ENCODE measurements around the gene HIRA. TPM values are rescaled to one million over a fixed set of nuclear protein-coding genes. Genes with fewer than 3 reads are reported as not detected.

HIRA gene
- total and polyA plus RNA-seq, 9 of the 15 experiments (the other 6 are each of a cell fraction or from before 2014, with no cell fraction given) = 0.96 to 132 (median 58.4) TPM

DNA sequence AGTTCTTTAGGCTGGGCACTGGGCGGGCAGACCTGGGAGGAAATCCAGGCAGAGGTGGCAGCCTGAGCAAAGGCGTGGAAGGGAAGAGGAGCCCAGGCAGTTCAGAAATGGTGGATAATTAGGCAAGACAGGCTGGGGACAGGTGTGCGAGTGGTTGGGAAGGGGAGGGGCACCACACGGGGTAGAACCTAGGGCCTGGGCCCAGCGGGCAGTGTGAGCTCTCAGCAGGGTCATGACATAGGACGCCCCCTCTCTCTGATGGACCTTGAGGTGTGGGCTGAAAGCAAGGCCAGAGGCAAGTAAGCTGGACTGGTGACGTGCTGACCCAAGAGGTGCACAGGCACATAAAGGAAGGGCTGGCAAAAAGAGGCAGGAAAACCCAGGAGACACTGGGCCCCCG lies 40.7 kb upstream of the HIRA start (continued):
- TF ChIP-seq, protein P1, sequence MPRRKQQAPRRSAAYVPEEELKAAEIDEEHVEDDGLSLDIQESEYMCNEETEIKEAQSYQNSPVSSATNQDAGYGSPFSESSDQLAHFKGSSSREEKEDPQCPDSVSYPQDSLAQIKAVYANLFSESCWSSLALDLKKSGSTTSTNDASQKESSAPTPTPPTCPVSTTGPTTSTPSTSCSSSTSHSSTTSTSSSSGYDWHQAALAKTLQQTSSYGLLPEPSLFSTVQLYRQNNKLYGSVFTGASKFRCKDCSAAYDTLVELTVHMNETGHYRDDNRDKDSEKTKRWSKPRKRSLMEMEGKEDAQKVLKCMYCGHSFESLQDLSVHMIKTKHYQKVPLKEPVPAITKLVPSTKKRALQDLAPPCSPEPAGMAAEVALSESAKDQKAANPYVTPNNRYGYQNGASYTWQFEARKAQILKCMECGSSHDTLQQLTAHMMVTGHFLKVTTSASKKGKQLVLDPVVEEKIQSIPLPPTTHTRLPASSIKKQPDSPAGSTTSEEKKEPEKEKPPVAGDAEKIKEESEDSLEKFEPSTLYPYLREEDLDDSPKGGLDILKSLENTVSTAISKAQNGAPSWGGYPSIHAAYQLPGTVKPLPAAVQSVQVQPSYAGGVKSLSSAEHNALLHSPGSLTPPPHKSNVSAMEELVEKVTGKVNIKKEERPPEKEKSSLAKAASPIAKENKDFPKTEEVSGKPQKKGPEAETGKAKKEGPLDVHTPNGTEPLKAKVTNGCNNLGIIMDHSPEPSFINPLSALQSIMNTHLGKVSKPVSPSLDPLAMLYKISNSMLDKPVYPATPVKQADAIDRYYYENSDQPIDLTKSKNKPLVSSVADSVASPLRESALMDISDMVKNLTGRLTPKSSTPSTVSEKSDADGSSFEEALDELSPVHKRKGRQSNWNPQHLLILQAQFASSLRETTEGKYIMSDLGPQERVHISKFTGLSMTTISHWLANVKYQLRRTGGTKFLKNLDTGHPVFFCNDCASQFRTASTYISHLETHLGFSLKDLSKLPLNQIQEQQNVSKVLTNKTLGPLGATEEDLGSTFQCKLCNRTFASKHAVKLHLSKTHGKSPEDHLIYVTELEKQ (CRISPR knock-in tag; IDR thresholded peaks at IDR 0.05) = no peak
- TF ChIP-seq ZNF561 (CRISPR knock-in tag; conservative IDR thresholded peaks at IDR 0.05) (no peak), RBFOX2 (IDR thresholded peaks at IDR 0.05; ENCODE audit: low read depth, low read length) (peak; percentile 61), EP400 (IDR thresholded peaks at IDR 0.05) (no peak)
- TF ChIP-seq, protein P2, sequence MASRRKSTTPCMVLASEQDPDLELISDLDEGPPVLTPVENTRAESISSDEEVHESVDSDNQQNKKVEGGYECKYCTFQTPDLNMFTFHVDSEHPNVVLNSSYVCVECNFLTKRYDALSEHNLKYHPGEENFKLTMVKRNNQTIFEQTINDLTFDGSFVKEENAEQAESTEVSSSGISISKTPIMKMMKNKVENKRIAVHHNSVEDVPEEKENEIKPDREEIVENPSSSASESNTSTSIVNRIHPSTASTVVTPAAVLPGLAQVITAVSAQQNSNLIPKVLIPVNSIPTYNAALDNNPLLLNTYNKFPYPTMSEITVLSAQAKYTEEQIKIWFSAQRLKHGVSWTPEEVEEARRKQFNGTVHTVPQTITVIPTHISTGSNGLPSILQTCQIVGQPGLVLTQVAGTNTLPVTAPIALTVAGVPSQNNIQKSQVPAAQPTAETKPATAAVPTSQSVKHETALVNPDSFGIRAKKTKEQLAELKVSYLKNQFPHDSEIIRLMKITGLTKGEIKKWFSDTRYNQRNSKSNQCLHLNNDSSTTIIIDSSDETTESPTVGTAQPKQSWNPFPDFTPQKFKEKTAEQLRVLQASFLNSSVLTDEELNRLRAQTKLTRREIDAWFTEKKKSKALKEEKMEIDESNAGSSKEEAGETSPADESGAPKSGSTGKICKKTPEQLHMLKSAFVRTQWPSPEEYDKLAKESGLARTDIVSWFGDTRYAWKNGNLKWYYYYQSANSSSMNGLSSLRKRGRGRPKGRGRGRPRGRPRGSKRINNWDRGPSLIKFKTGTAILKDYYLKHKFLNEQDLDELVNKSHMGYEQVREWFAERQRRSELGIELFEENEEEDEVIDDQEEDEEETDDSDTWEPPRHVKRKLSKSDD (conservative IDR thresholded peaks at IDR 0.05; ENCODE audit: low read length) = no peak
